Measurements from ENCODE around the gene CACNA1B. TPM values are rescaled to one million over a fixed set of nuclear protein-coding genes. Genes with fewer than 3 reads are reported as not detected.

Gene CACNA1B
- total and polyA plus RNA-seq, 2 of the 4 experiments (the other 2 are of a cell fraction): 0.02 TPM; not detected in 1

DNA sequence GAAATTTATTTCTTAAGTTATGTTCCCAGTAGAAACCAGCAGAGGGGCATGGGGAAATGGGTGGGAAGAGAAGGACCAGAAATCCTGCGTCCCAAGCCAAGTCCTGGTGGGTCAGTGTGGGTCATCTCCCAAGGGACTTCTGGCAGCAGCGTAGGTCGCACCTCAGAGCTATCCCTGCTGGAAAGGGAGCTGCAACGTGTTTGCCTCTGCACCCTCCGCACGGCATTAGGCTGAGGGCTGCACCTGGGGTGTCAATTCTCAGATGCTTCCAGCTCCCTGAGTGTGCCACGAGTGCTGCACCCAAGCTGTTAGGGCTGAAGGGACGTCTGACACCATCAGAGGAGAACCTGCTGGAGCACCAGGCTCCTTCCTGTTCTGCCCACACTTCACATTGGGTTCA lies 182.8 kb downstream of the CACNA1B start:
- Histone ChIP-seq H4K8ac (ENCODE audit: low read depth in 2 of 2, low read length in 2 of 2) (no peak overlapping the region), H3K27me3 (ENCODE audit: control insufficient read depth, insufficient read depth, low read length) (no peaks in the 10 kb centered on the region), H2BK120ac (ENCODE audit: low read depth, low read length) (no peak overlapping the region), H2BK5ac (ENCODE audit: low read depth, low read length, poor library complexity, severe bottlenecking) (no peak overlapping the region), H2AK9ac (replicated peaks; ENCODE audit: low read depth, low read length, poor library complexity) (no peak overlapping the region), H3K4ac (ENCODE audit: low read depth, low read length) (no peak overlapping the region), H3K9ac (ENCODE audit: low read depth, low read length) (no peak overlapping the region), H3K4me2 (ENCODE audit: low read depth, low read length) (no peak overlapping the region), H3K18ac (ENCODE audit: low read depth, low read length) (no peak overlapping the region), H3K4me1 (ENCODE audit: control insufficient read depth, insufficient read depth, low read length) (no peaks in the 10 kb centered on the region), H4K5ac (ENCODE audit: low read depth, low read length) (no peak overlapping the region), H3K56ac (ENCODE audit: extremely low read depth, insufficient read depth, low read length) (no peak overlapping the region), H4K91ac (ENCODE audit: insufficient read depth, low read depth, low read length) (no peak overlapping the region), H3K27ac (ENCODE audit: insufficient read depth, low read length) (no peak overlapping the region), H3K36me3 (ENCODE audit: control insufficient read depth, insufficient read depth, low read length) (no peaks in the 10 kb centered on the region), H3K9me1 (ENCODE audit: insufficient read depth, low read length) (no peaks in the 10 kb centered on the region), H4K20me1 (ENCODE audit: insufficient read depth, low read length) (no peaks in the 10 kb centered on the region), H3K14ac (replicated peaks; ENCODE audit: low read depth, low read length) (no peak overlapping the region), H2AK5ac (ENCODE audit: low read depth, low read length) (no peak overlapping the region), H2BK15ac (ENCODE audit: low read depth, low read length) (no peak overlapping the region), H3K23ac (ENCODE audit: low read depth, low read length) (no peak overlapping the region), H3K79me1 (ENCODE audit: low read depth in 1 of 2, low read length in 2 of 2) (no peaks in the 10 kb centered on the region), H3K4me3 (ENCODE audit: insufficient read depth, low read depth, low read length) (no peak overlapping the region), H2BK20ac (ENCODE audit: low read depth, low read length) (no peak overlapping the region), H3K9me3 (ENCODE audit: control insufficient read depth, insufficient read depth, low read length) (peaks cover 66% of the 10 kb centered on the region), H2AFZ (replicated peaks; ENCODE audit: low read length, poor library complexity) (no peak overlapping the region)
- ATAC-seq (ENCODE audit: low read depth) (no peak), DNase-seq (no peak)
- intact Hi-C loops (cut with micrococcal nuclease): no loop called here
- in situ Hi-C loops (cut with MboI; ENCODE audit: low sequenced_read_pairs): no loop called here
- dilution Hi-C loops (cut with HindIII; ENCODE audit: low sequenced_read_pairs, unreplicated experiment): no loop called here
- TF ChIP-seq, protein P1, sequence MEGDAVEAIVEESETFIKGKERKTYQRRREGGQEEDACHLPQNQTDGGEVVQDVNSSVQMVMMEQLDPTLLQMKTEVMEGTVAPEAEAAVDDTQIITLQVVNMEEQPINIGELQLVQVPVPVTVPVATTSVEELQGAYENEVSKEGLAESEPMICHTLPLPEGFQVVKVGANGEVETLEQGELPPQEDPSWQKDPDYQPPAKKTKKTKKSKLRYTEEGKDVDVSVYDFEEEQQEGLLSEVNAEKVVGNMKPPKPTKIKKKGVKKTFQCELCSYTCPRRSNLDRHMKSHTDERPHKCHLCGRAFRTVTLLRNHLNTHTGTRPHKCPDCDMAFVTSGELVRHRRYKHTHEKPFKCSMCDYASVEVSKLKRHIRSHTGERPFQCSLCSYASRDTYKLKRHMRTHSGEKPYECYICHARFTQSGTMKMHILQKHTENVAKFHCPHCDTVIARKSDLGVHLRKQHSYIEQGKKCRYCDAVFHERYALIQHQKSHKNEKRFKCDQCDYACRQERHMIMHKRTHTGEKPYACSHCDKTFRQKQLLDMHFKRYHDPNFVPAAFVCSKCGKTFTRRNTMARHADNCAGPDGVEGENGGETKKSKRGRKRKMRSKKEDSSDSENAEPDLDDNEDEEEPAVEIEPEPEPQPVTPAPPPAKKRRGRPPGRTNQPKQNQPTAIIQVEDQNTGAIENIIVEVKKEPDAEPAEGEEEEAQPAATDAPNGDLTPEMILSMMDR (conservative IDR thresholded peaks at IDR 0.05; ENCODE audit: low read depth, low read length): no peak
- TF ChIP-seq SMC3 (IDR thresholded peaks at IDR 0.05; ENCODE audit: low read depth, low read length) (no peak), POLR2A (IDR thresholded peaks at IDR 0.05; ENCODE audit: low read depth, low read length) (no peak), RFX5 (IDR thresholded peaks at IDR 0.05; ENCODE audit: low read depth, low read length) (no peak), MAZ (IDR thresholded peaks at IDR 0.05; ENCODE audit: borderline replicate concordance, low read depth, low read length) (no peak), CHD1 (IDR thresholded peaks at IDR 0.05; ENCODE audit: low read depth, low read length) (no peak), BHLHE40 (IDR thresholded peaks at IDR 0.05; ENCODE audit: low read depth, low read length) (no peak), MXI1 (IDR thresholded peaks at IDR 0.05; ENCODE audit: borderline replicate concordance, low read depth, low read length) (no peak), ELK1 (IDR thresholded peaks at IDR 0.05; ENCODE audit: borderline replicate concordance, low read depth, low read length) (no peak), USF2 (IDR thresholded peaks at IDR 0.05; ENCODE audit: low read depth, low read length) (no peak), NFE2L2 (IDR thresholded peaks at IDR 0.05; ENCODE audit: low read depth, low read length) (no peak)
- BruUV-seq (replicated peaks): no TSS peak
- POLR2A ChIA-PET (ENCODE audit: unreplicated experiment): no interaction called here
- WGBS, 2 experiments (ENCODE audit: extremely low coverage in 2 of 2, insufficient read length in 1 of 2): 49% methylated on average over 6 of the region's 8 CpGs; no CpG with 5 or more reads in 1 of the 2 experiments
- CTCF ChIA-PET: no interaction called here

All from IMR-90 (cell line).